ENCODE measurements around the gene IL26. TPM values are rescaled to one million over a fixed set of nuclear protein-coding genes. Genes with fewer than 3 reads are reported as not detected.
"Not testable (repeated sequence)": the region's sequence is repeated elsewhere in the genome, so short reads cannot be mapped to it uniquely, and the experiment has no call there.

The IL26 gene
- total RNA-seq, 4 donors from 2014 or later: not detected

GRCh38 chr12:68210875-68211274 lies 14.7 kb downstream of the IL26 start:
- H3K4me1 ChIP-seq: no peaks in the 10 kb centered on the region
- no peak for DNase-seq

GRCh38 chr12:68209048-68209728 lies 16.4 kb downstream of the IL26 start:
- not testable (repeated sequence) for H3K36me3 ChIP-seq, DNase-seq, H3K9me3 ChIP-seq, H3K27me3 ChIP-seq, H3K4me1 ChIP-seq, H3K27ac ChIP-seq, H3K4me3 ChIP-seq

More at GRCh38 chr12:68210875-68211274, 14.7 kb downstream of the IL26 start:
- TF ChIP-seq POLR2A (IDR thresholded peaks at IDR 0.05): no peak
- TF ChIP-seq CTCF (IDR thresholded peaks at IDR 0.05): no peak
- H3K36me3 ChIP-seq: no peaks in the 10 kb centered on the region
- H3K9me3 ChIP-seq: no peaks in the 10 kb centered on the region
- H3K27me3 ChIP-seq: no peaks in the 10 kb centered on the region
- no peak overlapping the region for H3K4me3 ChIP-seq
- H3K27ac ChIP-seq: no peak overlapping the region

- Histone ChIP-seq H3K36me3 (no peaks in the 10 kb centered on the region), H3K4me3 (no peak overlapping the region), H3K4me1 (no peaks in the 10 kb centered on the region), H3K27me3 (no peaks in the 10 kb centered on the region), H3K27ac (no peak overlapping the region), H3K9me3 (no peaks in the 10 kb centered on the region)
- DNase-seq: no peak
- no peak for TF ChIP-seq POLR2A (IDR thresholded peaks at IDR 0.05)
- no peak for TF ChIP-seq CTCF (IDR thresholded peaks at IDR 0.05)
Measured at GRCh38 chr12:68207276-68207675, 18.3 kb downstream of the IL26 start.

- TF ChIP-seq CTCF (IDR thresholded peaks at IDR 0.05): no peak
- no peak for TF ChIP-seq POLR2A (IDR thresholded peaks at IDR 0.05)
- Histone ChIP-seq H3K27me3 (no peaks in the 10 kb centered on the region), H3K9me3 (no peaks in the 10 kb centered on the region), H3K36me3 (no peaks in the 10 kb centered on the region), H3K4me1 (no peaks in the 10 kb centered on the region), H3K4me3 (no peak overlapping the region), H3K27ac (no peak overlapping the region)
- no peak for DNase-seq
Measured at GRCh38 chr12:68206446-68206845, 19.2 kb downstream of the IL26 start.

- DNase-seq: no peak
- no peak overlapping the region for H3K27ac ChIP-seq
- no peak overlapping the region for H3K4me3 ChIP-seq
- no peaks in the 10 kb centered on the region for H3K36me3 ChIP-seq
- H3K9me3 ChIP-seq: no peaks in the 10 kb centered on the region
- H3K27me3 ChIP-seq: no peaks in the 10 kb centered on the region
- no peak for TF ChIP-seq POLR2A (IDR thresholded peaks at IDR 0.05)
- no peak for TF ChIP-seq CTCF (IDR thresholded peaks at IDR 0.05)
- H3K4me1 ChIP-seq: no peaks in the 10 kb centered on the region
Measured at GRCh38 chr12:68203460-68203875, 22.1 kb downstream of the IL26 start.

- no peaks in the 10 kb centered on the region for H3K4me1 ChIP-seq
- TF ChIP-seq POLR2A (IDR thresholded peaks at IDR 0.05) (no peak), CTCF (IDR thresholded peaks at IDR 0.05) (no peak)
- H3K4me3 ChIP-seq: no peak overlapping the region
- no peaks in the 10 kb centered on the region for H3K27me3 ChIP-seq
- no peak for DNase-seq
- H3K36me3 ChIP-seq: no peaks in the 10 kb centered on the region
- no peak overlapping the region for H3K27ac ChIP-seq
- H3K9me3 ChIP-seq: no peaks in the 10 kb centered on the region
Measured at GRCh38 chr12:68200854-68201253, 24.8 kb downstream of the IL26 start.
